Sigmoid colon (tissue), 7 donors: ENCODE results near the gene B3GALT4. TPM values are rescaled to one million over a fixed set of nuclear protein-coding genes. Genes with fewer than 3 reads are reported as not detected.
A peak's percentile ranks its signal among the peaks of the same experiment; 100 is the strongest.

Source experiments
- DNase-seq: peaks from one replicate; pipeline ENCODE4 v3.0.0-alpha.2; 2019
- H3K27ac ChIP-seq, 4 donors: fragments of 200-600 bp; sonication (generic); one replicate each; pipeline ENCODE4 v1.5.1; 2016 to 2019; ENCODE audit warnings: mild to moderate bottlenecking in 1 of 4
- H3K27me3 ChIP-seq, 3 donors: fragments of 200-600 bp; sonication (generic); one replicate each; pipeline ENCODE4 v1.5.1; 2019; ENCODE audit warnings: mild to moderate bottlenecking in 1 of 3
- H3K36me3 ChIP-seq, 4 donors: fragments of 200-600 bp; sonication (generic); one replicate each; pipeline ENCODE4 v1.5.1; 2016 to 2019
- H3K4me1 ChIP-seq, 4 donors: fragments of 200-600 bp; sonication (generic); one replicate each; pipeline ENCODE4 v1.5.1; 2017 to 2019
- H3K4me3 ChIP-seq, 4 donors: fragments of 200-600 bp; sonication (generic); one replicate each; pipeline ENCODE4 v1.5.1; 2017 to 2019; ENCODE audit warnings: mild to moderate bottlenecking in 2 of 4, moderate library complexity in 1 of 4
- H3K9me3 ChIP-seq, 4 donors: fragments of 200-600 bp in 3 of 4; sonication (generic) in 3 of 4; one replicate each; pipeline versions ENCODE4 v1.5.1 to v1.6.1; 2013 to 2019
- EP300 ChIP-seq, 4 donors: sonication (generic); formaldehyde crosslinking; IDR thresholded peaks; one replicate each; pipeline ENCODE4 v1.6.1; 2017; ENCODE audit warnings: antibody characterized with exemption in 4 of 4
- POLR2A ChIP-seq, 2 donors: fragments of 450-650 bp; IDR thresholded peaks; one replicate each; pipeline ENCODE4 v1.6.1; 2016; ENCODE audit warnings: antibody characterized with exemption in 2 of 2, mild to moderate bottlenecking in 2 of 2, moderate library complexity in 2 of 2
- POLR2AphosphoS5 ChIP-seq, 4 donors: sonication (generic); formaldehyde crosslinking; IDR thresholded peaks; one replicate each; pipeline ENCODE4 v1.6.1; 2017; ENCODE audit warnings: antibody characterized with exemption in 4 of 4
- WGBS, 2 donors: extraction: QIAGEN DNeasy Blood & Tissue Kit; methylation state at CpG; one replicate each; pipeline ENCODE4 v1.1.7; 2013; 5-methylcytosine and 5-hydroxymethylcytosine counted together
- intact Hi-C: fragments of 100-400 bp; cut with DNase I; formaldehyde crosslinking; loops from one replicate; pipeline ENCODE4 v1.15.1; 2023
- polyA plus RNA-seq, 3 donors: library from polyadenylated mRNA; stranded (reverse); fragments of 200-250 nt; gene quantifications; one replicate each; pipeline ENCODE4 v1.2.3, GENCODE V29; 2013
- total RNA-seq, 4 donors: library from RNA; depleted of rRNA; stranded (reverse); fragments of >200 nt; gene quantifications; one replicate each; pipeline ENCODE4 v1.1.0, GENCODE V29; 2016
- TF ChIP-seq, protein P1 (sequence below), 4 experiments: fragments of 450-650 bp in 3 of 4; fragments of 200-600 bp in 1 of 4; IDR thresholded peaks; one replicate each; pipeline ENCODE4 v1.5.1; 2016 to 2019; ENCODE audit warnings: antibody characterized with exemption in 4 of 4, mild to moderate bottlenecking in 3 of 4, moderate library complexity in 2 of 4
- donor health status: healthy with polysubstance abuse.
- donor health status: Bipolar disorder and iron deficiency.
- donor health status: healthy.

B3GALT4 gene
- total and polyA plus RNA-seq, 7 donors = 7.2 to 23.6 (median 19.2) TPM

DNA sequence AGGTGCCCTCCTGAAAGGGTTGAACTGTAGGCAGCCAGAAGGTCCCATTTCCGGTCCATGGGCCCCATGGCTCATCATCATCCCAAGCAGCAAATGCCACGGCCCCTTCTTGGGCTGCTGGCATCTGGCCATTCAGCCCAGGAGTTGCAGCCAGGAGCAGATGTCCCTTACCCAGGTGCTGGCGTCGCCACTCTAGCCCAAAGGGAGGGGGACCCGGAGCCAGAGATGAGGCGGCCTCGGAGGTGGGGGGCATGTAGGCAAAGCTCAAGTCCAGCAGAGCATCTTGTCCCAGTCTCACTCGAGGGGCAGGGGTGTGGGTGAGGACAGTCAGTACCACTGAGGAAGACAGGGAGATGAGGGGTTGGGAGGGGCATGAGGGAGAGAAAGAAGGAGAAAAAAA lies 28.1 kb downstream of the B3GALT4 start:
- Histone ChIP-seq H3K9me3 (no peaks in the 10 kb centered on the region), H3K27me3 (no peaks in the 10 kb centered on the region), H3K36me3 (peaks cover 0 to 55% (median 24%) of the 10 kb centered on the region in 4 donors), H3K4me1 (peaks cover 0 to 16% (median 10%) of the 10 kb centered on the region in 4 donors), H3K4me3 (no peak overlapping the region), H3K27ac (no peak overlapping the region)
- TF ChIP-seq POLR2A (IDR thresholded peaks at IDR 0.05) (no peak), EP300 (IDR thresholded peaks at IDR 0.05) (no peak), POLR2AphosphoS5 (IDR thresholded peaks at IDR 0.05) (no peak)
- TF ChIP-seq, protein P1, sequence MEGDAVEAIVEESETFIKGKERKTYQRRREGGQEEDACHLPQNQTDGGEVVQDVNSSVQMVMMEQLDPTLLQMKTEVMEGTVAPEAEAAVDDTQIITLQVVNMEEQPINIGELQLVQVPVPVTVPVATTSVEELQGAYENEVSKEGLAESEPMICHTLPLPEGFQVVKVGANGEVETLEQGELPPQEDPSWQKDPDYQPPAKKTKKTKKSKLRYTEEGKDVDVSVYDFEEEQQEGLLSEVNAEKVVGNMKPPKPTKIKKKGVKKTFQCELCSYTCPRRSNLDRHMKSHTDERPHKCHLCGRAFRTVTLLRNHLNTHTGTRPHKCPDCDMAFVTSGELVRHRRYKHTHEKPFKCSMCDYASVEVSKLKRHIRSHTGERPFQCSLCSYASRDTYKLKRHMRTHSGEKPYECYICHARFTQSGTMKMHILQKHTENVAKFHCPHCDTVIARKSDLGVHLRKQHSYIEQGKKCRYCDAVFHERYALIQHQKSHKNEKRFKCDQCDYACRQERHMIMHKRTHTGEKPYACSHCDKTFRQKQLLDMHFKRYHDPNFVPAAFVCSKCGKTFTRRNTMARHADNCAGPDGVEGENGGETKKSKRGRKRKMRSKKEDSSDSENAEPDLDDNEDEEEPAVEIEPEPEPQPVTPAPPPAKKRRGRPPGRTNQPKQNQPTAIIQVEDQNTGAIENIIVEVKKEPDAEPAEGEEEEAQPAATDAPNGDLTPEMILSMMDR (IDR thresholded peaks at IDR 0.05) = no peak
- no peak for DNase-seq
- WGBS, 2 donors = 85 to 89% methylated on average over 8 of the region's 8 CpGs
- intact Hi-C loops = no loop called here

DNA sequence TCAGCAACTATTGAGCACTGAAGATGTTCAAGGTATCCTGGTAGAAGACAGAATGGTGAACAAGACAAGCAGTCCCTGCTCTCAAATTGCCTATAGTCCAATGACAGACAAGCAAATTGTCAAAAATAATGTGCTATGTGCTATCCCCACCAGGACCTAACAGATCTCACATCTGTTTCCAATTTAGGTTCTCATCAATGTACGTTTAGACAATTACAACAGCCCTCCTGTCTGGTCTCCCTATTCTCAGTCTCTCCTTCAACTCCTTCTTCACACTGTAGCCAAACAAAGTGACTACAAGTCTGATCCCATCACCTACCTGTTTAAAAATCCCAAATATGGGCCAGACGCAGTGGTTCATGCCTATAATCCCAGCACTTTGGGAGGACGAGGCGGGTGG lies 29.4 kb downstream of the B3GALT4 start:
- TF ChIP-seq POLR2A (IDR thresholded peaks at IDR 0.05) (no peak), POLR2AphosphoS5 (IDR thresholded peaks at IDR 0.05) (no peak), EP300 (IDR thresholded peaks at IDR 0.05) (no peak)
- TF ChIP-seq, protein P1 (IDR thresholded peaks at IDR 0.05) = no peak
- WGBS, 2 donors = 89 to 91% methylated on average over 4 of the region's 4 CpGs
- Histone ChIP-seq H3K4me1 (peaks cover 0 to 9% (median 4%) of the 10 kb centered on the region in 4 donors), H3K27ac (no peak overlapping the region), H3K9me3 (no peaks in the 10 kb centered on the region), H3K4me3 (no peak overlapping the region), H3K27me3 (no peaks in the 10 kb centered on the region), H3K36me3 (peaks cover 0 to 64% (median 25%) of the 10 kb centered on the region in 4 donors)
- intact Hi-C loops = no loop called here
- DNase-seq = no peak

DNA sequence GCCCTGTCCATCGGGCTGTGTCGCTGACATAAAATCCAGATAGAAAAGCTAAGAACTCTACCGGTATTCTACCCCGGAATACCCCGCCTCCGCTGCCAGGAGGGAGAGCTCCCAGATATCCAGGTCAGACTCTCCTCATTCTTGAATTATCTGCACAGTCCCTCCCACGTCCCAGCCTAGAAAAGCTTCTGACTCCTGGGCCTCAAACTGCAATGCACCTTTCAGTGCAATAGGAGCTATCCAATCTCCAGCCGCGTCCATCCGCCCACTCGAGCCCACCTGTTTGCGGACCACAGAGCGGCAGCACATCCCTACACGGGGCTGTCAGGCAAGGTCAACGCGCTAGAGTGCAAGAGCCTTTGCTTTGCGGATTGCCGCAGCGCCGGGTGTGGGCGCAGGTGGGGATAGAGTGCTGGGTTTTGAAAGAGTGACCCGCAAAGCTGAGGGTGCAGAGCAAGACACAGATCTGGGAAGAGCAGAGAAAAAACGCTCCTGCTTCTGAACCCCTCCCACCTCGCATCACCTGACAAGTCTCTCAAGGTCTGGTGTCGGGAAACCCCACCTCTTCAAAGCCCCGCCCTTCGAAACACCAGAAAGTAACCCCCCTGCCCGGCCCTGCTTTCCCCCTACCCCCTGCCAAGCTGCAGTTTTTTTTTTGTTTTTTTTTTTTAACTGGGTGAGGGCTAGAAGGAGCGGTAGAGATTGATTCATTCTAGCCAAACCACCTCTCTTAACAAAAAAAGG lies 35.6 kb downstream of the B3GALT4 start:
- peak overlapping the region; percentile 90 to 97 (median 95) for H3K27ac ChIP-seq
- H3K9me3 ChIP-seq = no peaks in the 10 kb centered on the region
- H3K27me3 ChIP-seq = no peaks in the 10 kb centered on the region
- peaks cover 0 to 55% (median 42%) of the 10 kb centered on the region in 4 donors for H3K4me1 ChIP-seq
- intact Hi-C loops = no loop called here
- peak; percentile 84 for DNase-seq
- TF ChIP-seq EP300 (IDR thresholded peaks at IDR 0.05) = no peak
- TF ChIP-seq, protein P1 (IDR thresholded peaks at IDR 0.05) = no peak
- no peak for TF ChIP-seq POLR2A (IDR thresholded peaks at IDR 0.05)
- peak in 2 of 4 donors; percentile 12 to 30 for TF ChIP-seq POLR2AphosphoS5 (IDR thresholded peaks at IDR 0.05)
- WGBS, 2 donors = 6 to 12% methylated on average over 29 of the region's 29 CpGs
- peaks cover 0 to 23% (median 2%) of the 10 kb centered on the region in 4 donors for H3K36me3 ChIP-seq
- peak overlapping the region; percentile 65 to 89 (median 78) for H3K4me3 ChIP-seq

DNA sequence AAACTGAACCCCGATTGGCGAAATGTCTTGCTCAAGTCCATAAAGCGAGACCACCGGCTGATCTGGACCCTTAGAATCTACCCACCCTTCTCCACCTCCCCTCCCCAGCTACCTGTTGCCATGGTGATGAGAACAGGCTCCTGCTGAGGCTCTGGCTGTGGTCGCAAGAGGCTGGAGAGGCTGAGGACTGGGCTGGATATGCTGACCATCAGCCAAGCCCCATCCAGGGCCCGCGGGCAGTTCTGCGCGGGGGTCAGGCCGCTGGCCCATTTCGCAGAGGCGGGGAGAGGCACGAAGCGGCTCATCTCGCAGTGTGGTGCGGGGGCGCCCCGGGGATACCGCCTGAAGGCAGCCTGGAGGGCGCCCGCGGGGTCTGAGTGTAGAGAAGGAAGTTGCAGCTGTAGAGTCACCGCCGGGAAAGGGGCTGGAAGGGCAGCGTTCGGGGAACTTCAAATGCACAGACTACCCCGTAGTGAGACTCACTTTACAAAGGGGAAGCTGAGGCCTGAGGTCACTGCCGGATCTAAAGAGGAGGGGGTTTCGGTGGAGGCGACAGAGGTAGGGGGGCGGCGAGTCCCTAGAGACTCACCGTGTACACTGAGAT lies 36.3 kb downstream of the B3GALT4 start:
- H3K27ac ChIP-seq = peak overlapping the region; percentile 90 to 97 (median 95)
- H3K4me1 ChIP-seq = peaks cover 0 to 58% (median 43%) of the 10 kb centered on the region in 4 donors
- TF ChIP-seq POLR2A (IDR thresholded peaks at IDR 0.05) (no peak), POLR2AphosphoS5 (IDR thresholded peaks at IDR 0.05) (no peak), EP300 (IDR thresholded peaks at IDR 0.05) (no peak)
- TF ChIP-seq, protein P1 (IDR thresholded peaks at IDR 0.05) = no peak
- peak; percentile 81 for DNase-seq
- H3K4me3 ChIP-seq = peak overlapping the region; percentile 65 to 89 (median 78)
- no peaks in the 10 kb centered on the region for H3K9me3 ChIP-seq
- peaks cover 0 to 23% (median 2%) of the 10 kb centered on the region in 4 donors for H3K36me3 ChIP-seq
- 0 to 1% methylated on average over 33 of the region's 33 CpGs for WGBS, 2 donors
- intact Hi-C loops = no loop called here
- H3K27me3 ChIP-seq = no peaks in the 10 kb centered on the region
